Ectodermal cell (in vitro differentiated cells): Measurements from ENCODE around the gene CPD.

Experiments used
- H3K27ac ChIP-seq: 2 replicates; pipeline ENCODE4 v1.7.0; 2013; ENCODE audit warnings: mild to moderate bottlenecking, low read depth, low read length; ENCODE audit not compliant: insufficient read depth, poor library complexity, severe bottlenecking
- H3K27me3 ChIP-seq: 2 replicates; pipeline ENCODE4 v1.7.0; 2013; ENCODE audit warnings: mild to moderate bottlenecking, low read length; ENCODE audit not compliant: insufficient read depth, control insufficient read depth, poor library complexity, severe bottlenecking
- H3K36me3 ChIP-seq: one replicate; pipeline ENCODE4 v1.7.0; 2013; ENCODE audit warnings: low read length; ENCODE audit not compliant: control insufficient read depth, insufficient read depth
- H3K4me1 ChIP-seq: one replicate; pipeline ENCODE4 v1.7.0; 2013; ENCODE audit warnings: low read length; ENCODE audit not compliant: control insufficient read depth, insufficient read depth
- H3K4me3 ChIP-seq: 2 replicates; pipeline ENCODE4 v1.7.0; 2013; ENCODE audit warnings: low read depth, low read length, control low read depth; ENCODE audit not compliant: insufficient read depth
- H3K9me3 ChIP-seq: 2 replicates; pipeline ENCODE4 v1.7.0; 2013; ENCODE audit warnings: mild to moderate bottlenecking, low read length, moderate library complexity; ENCODE audit not compliant: control insufficient read depth
- WGBS, 2 experiments: methylation state at CpG; one replicate each; pipeline ENCODE4 v1.1.7; 2013; ENCODE audit warnings: missing lambda C conversion rate in 2 of 2; 5-methylcytosine and 5-hydroxymethylcytosine counted together

Gene CPD

DNA sequence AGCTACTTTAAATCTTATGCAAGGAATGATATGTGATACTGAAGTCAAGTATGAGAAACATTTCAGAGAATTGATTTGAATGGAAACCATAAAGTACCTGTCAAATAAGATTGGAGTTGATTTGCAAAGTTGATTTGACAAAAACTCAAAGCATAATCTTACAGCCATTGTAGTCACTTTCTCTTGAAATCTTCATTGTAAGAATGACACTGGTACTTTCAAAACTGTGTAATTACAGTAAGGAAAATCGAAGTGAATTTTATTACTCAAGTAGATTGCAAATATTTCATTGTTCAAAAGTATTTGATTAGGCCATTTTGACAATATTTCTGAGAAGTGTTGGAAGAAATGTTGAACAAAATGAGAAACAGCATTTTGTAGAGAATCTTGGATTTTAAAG is 3.6 kb downstream of the CPD start:
- no peaks in the 10 kb centered on the region for H3K9me3 ChIP-seq
- H3K4me1 ChIP-seq, result peaks cover 19% of the 10 kb centered on the region
- H3K4me3 ChIP-seq, result no peak overlapping the region
- peaks cover 14% of the 10 kb centered on the region for H3K36me3 ChIP-seq
- H3K27ac ChIP-seq, result no peak overlapping the region
- WGBS, 2 experiments, result 87% methylated on average over 1 of the region's 1 CpG; no CpG with 5 or more reads in 1 of the 2 experiments
- peaks cover 27% of the 10 kb centered on the region for H3K27me3 ChIP-seq

GRCh38 chr17:30388321-30389179 is 9.8 kb downstream of the CPD start:
- no peak overlapping the region for H3K4me3 ChIP-seq
- H3K36me3 ChIP-seq, result peaks cover 14% of the 10 kb centered on the region
- 87 to 92% methylated on average over 35 of the region's 35 CpGs for WGBS, 2 experiments
- H3K27me3 ChIP-seq, result no peaks in the 10 kb centered on the region
- no peaks in the 10 kb centered on the region for H3K4me1 ChIP-seq
- H3K27ac ChIP-seq, result no peak overlapping the region
- H3K9me3 ChIP-seq, result no peaks in the 10 kb centered on the region

- H3K4me3 ChIP-seq, result no peak overlapping the region
- no peaks in the 10 kb centered on the region for H3K27me3 ChIP-seq
- H3K27ac ChIP-seq, result no peak overlapping the region
- H3K4me1 ChIP-seq, result no peaks in the 10 kb centered on the region
- no peaks in the 10 kb centered on the region for H3K9me3 ChIP-seq
- H3K36me3 ChIP-seq, result peaks cover 14% of the 10 kb centered on the region
- 91 to 95% methylated on average over 6 of the region's 6 CpGs for WGBS, 2 experiments
Measured at GRCh38 chr17:30389756-30390300, 11.1 kb downstream of the CPD start.

DNA sequence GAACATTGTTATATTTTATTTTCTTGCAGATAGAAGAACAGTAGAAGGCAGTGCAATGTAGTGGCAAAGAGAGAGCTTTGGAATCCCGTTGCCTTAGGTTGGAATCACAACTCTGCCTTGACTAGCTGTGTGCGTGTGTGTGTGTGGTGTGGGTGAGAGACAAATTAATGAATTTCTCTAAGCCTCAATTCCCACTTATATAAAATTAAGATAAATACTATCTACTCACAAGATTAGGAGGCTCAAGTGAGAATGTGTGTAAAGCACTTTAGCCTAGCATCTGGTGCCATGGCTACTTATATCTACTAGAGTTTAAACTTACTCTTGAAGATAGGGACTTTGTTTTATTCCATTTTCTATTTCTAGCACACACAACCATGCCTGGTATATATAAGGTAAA is 12.8 kb downstream of the CPD start:
- WGBS, 2 experiments, result 95 to 100% methylated on average over 1 to 2 of the region's 2 CpGs
- Histone ChIP-seq H3K36me3 (peaks cover 8% of the 10 kb centered on the region), H3K4me1 (no peaks in the 10 kb centered on the region), H3K27ac (no peak overlapping the region), H3K27me3 (no peaks in the 10 kb centered on the region), H3K4me3 (no peak overlapping the region), H3K9me3 (no peaks in the 10 kb centered on the region)

GRCh38 chr17:30393491-30393890 is 14.8 kb downstream of the CPD start:
- Histone ChIP-seq H3K27me3 (no peaks in the 10 kb centered on the region), H3K9me3 (no peaks in the 10 kb centered on the region), H3K4me3 (no peak overlapping the region), H3K27ac (no peak overlapping the region), H3K36me3 (no peaks in the 10 kb centered on the region), H3K4me1 (no peaks in the 10 kb centered on the region)
- 90 to 100% methylated on average over 2 to 4 of the region's 4 CpGs for WGBS, 2 experiments

DNA sequence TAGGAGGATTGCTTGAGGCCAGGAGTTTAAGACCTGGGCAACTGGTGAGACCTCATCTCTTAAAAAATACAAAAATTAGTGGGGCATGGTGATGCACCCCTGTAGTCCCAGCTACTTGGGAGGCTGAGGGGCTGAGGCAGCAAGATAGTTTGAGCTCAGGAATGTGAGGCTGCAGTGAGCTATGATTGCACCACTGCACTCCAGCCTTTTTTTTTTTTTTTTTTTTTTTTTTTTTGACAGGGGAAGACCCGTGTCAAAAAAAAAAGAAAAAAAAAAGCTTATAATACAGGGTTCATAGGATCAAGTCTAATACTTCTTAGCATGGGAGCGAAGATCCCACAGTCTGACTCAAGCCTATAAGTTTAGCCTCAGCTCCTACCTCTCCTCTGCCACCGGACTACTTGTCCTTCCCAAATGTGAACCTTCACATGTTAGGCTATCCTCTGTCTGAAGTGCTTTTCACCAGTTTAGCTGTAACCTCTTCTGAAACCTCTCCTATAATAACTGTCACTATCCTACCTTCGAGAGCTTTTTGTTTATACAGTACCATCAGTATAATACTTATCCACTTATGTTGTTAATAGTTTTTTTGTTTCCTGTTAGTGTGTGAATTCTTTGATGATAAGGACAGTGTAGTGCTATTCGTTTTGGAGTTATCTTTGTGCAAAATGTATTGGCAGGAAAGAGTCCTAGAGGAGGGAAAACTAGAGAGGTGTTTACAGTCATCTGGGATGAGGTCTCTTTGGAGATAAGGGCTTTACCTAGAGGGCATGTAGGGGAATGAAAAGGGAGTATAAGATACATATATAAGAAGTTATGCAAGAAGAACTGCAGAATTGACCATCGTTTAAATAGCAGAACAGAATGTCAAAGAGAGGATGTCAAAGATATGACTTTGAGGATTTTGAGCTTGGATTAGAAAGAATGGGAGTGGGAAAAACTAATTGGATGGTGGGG is 15.5 kb downstream of the CPD start:
- Histone ChIP-seq H3K27ac (no peak overlapping the region), H3K36me3 (no peaks in the 10 kb centered on the region), H3K4me1 (no peaks in the 10 kb centered on the region), H3K9me3 (no peaks in the 10 kb centered on the region), H3K4me3 (no peak overlapping the region), H3K27me3 (no peaks in the 10 kb centered on the region)
- WGBS, 2 experiments, result 92 to 93% methylated on average over 4 to 5 of the region's 6 CpGs

DNA sequence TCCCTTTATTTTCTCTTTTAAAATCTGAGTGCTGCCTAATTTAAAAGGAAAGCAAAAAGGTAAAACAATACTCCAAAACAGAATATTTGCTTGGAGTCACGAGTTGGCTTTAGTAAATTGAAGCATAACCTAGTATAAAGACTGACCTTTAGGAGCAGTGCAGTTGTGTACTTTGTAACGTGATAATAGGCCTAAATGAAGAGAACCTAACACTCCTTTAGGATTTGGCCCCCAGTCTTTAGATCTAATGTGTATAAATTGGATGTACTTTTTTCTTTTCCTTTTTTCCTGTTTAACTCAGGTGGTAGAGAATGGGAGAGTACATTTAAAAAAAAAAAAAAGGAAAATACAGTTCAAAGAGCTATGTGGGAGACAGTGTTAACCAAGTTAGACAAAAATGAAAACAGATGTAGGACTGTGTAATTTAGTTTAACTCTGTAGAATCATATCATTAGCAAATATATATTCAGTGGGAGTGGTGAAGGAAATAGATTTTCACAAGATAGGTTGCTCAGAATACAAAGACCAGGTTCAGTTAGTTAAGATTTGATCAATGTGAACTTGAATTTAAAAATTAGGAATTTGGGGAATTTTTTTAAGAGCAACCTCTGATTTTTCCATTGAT is 16.8 kb downstream of the CPD start:
- Histone ChIP-seq H3K27ac (no peak overlapping the region), H3K36me3 (no peaks in the 10 kb centered on the region), H3K4me1 (no peaks in the 10 kb centered on the region), H3K27me3 (no peaks in the 10 kb centered on the region), H3K4me3 (no peak overlapping the region), H3K9me3 (no peaks in the 10 kb centered on the region)
- 88 to 96% methylated on average over 2 of the region's 2 CpGs for WGBS, 2 experiments

DNA sequence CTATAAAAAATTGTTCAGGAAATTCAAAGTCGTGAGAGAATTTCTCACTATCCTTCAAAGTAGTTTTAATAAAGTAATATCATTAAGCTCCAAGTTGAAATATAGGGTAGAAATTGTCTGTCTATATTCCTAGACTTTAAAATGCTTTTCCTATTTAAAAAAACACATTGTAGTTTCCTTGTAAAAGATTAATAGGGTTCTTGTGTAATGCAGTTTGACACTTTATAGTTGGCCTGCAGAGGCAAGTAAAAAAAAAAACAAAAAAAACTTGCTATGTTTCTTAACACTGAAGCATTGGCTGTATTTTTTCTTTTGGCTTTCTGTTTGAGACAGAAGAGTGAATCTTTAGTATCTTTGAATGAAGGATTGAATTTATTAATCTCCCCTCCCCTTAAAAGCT is 17.4 kb downstream of the CPD start:
- no peaks in the 10 kb centered on the region for H3K36me3 ChIP-seq
- H3K9me3 ChIP-seq, result no peaks in the 10 kb centered on the region
- H3K4me3 ChIP-seq, result no peak overlapping the region
- no peaks in the 10 kb centered on the region for H3K27me3 ChIP-seq
- WGBS, 2 experiments, result no CpG with 5 or more reads among the region's 1 CpG
- H3K4me1 ChIP-seq, result no peaks in the 10 kb centered on the region
- no peak overlapping the region for H3K27ac ChIP-seq

GRCh38 chr17:30396612-30397011 is 17.9 kb downstream of the CPD start:
- Histone ChIP-seq H3K27ac (no peak overlapping the region), H3K27me3 (no peaks in the 10 kb centered on the region), H3K4me1 (no peaks in the 10 kb centered on the region), H3K36me3 (no peaks in the 10 kb centered on the region), H3K4me3 (no peak overlapping the region), H3K9me3 (no peaks in the 10 kb centered on the region)
- WGBS, 2 experiments, result 95 to 97% methylated on average over 3 to 4 of the region's 4 CpGs
